ENCODE data around the gene OR2S2. TPM values are rescaled to one million over a fixed set of nuclear protein-coding genes. Genes with fewer than 3 reads are reported as not detected.

Gene OR2S2
- total RNA-seq, 4 donors from 2014 or later: not detected

DNA sequence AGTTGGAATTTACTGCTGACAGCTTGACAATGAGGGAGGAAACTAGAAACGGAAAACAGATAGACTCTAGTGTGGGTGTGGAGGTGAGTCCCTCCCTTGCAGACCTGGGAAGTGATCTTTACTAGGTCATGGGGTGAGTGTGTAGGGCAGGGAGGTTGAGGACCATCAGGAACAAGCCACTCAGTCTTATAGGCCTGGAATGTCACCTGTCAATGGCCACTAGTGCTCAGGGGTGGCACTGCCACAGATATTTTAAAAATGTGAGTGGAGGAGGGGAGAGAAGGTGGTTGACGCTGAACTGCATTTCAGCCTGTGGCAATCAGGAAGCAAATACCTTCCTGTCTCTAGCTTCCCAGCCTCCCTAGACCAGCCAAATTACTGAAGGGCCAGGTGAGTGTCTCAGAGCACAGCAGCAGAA lies 9.0 kb downstream of the OR2S2 start:
- Histone ChIP-seq H3K27me3 (no peaks in the 10 kb centered on the region), H3K9me3 (no peaks in the 10 kb centered on the region), H3K4me1 (peaks cover 6 to 9% of the 10 kb centered on the region in 2 donors), H3K27ac (peak overlapping the region in 2 of 4 donors; percentile 42 to 43), H3K4me3 (no peak overlapping the region), H3K36me3 (no peaks in the 10 kb centered on the region)
- intact Hi-C loops (cut with DNase I; ENCODE audit: low total_unique reads) (no loop called here), in situ Hi-C loops (cut with MboI; ENCODE audit: low sequenced_read_pairs in 4 of 4) (loop anchor here in 2 of 4 donors (5.0 kb wide), 1 partner anchor 47 kb away; no protein-coding TSS in a partner anchor)
- ATAC-seq (peak in 1 of 2 donors; percentile 26), DNase-seq (no peak)
- TF ChIP-seq POLR2A (IDR thresholded peaks at IDR 0.05): no peak
- TF ChIP-seq, protein P1, sequence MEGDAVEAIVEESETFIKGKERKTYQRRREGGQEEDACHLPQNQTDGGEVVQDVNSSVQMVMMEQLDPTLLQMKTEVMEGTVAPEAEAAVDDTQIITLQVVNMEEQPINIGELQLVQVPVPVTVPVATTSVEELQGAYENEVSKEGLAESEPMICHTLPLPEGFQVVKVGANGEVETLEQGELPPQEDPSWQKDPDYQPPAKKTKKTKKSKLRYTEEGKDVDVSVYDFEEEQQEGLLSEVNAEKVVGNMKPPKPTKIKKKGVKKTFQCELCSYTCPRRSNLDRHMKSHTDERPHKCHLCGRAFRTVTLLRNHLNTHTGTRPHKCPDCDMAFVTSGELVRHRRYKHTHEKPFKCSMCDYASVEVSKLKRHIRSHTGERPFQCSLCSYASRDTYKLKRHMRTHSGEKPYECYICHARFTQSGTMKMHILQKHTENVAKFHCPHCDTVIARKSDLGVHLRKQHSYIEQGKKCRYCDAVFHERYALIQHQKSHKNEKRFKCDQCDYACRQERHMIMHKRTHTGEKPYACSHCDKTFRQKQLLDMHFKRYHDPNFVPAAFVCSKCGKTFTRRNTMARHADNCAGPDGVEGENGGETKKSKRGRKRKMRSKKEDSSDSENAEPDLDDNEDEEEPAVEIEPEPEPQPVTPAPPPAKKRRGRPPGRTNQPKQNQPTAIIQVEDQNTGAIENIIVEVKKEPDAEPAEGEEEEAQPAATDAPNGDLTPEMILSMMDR (IDR thresholded peaks at IDR 0.05 in 4 of 5, conservative IDR thresholded peaks at IDR 0.05 in 1 of 5): no peak

DNA sequence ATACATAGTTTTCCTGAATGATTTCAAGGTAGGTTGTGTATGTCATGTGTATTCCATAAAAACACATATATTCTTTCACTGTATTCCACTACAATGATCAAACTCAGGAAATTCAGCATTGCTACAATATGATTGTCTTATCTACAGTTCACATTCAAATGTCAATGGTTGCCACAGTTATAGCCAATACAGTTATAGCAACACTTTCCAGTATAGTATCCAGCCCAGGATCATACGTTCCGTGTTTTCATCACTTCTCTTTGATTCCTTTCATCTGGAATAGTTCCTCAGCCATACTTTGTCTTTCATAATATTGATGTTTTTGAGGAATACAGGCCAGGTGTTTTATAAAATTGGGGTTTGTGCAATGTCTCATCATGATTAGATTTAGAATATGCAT lies 9.5 kb downstream of the OR2S2 start:
- Histone ChIP-seq H3K27ac (peak overlapping the region in 2 of 4 donors; percentile 42 to 43), H3K4me3 (no peak overlapping the region), H3K27me3 (no peaks in the 10 kb centered on the region), H3K36me3 (no peaks in the 10 kb centered on the region), H3K4me1 (peaks cover 6 to 9% of the 10 kb centered on the region in 2 donors), H3K9me3 (no peaks in the 10 kb centered on the region)
- intact Hi-C loops (cut with DNase I; ENCODE audit: low total_unique reads) (no loop called here), in situ Hi-C loops (cut with MboI; ENCODE audit: low sequenced_read_pairs in 4 of 4) (loop anchor here in 2 of 4 donors (5.0 kb wide), 1 partner anchor 46 kb away; no protein-coding TSS in a partner anchor)
- no peak for DNase-seq
- ATAC-seq: no peak
- TF ChIP-seq POLR2A (IDR thresholded peaks at IDR 0.05): no peak
- TF ChIP-seq, protein P1 (IDR thresholded peaks at IDR 0.05 in 4 of 5, conservative IDR thresholded peaks at IDR 0.05 in 1 of 5): no peak

DNA sequence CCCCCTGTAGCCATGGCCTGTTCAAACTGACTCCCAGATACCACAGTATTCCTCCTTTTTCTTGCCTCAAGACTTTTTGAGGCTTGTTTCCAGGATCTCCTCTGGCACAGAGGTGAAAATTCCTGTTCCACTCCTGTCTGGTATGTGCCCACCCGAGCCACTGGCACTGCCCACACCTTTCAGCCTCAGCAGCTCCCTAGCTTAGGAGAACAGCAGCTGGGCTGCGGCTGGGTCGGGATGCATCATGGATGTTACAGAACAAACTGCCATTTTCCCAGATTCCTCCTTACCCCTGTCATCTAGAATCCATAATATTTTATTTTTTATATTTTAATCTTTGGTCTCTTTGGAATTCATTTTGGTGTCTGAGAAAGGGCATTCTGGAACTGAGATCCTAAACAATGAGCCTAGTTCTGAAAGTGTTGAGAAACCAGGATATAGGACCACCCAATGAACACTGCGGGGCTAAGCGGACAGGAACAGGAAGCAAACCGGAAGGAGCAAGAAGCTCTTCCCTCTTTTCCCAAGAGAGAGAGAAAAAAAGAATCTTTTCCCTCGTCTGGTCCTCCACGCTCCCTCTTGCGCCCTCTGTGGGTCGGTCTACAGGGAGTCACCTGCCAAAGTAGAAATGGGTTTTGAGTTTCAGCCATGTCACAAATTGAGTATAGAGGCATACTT lies 12.5 kb downstream of the OR2S2 start:
- H3K27ac ChIP-seq: peak overlapping the region; percentile 11 to 56 (median 45)
- TF ChIP-seq POLR2A (IDR thresholded peaks at IDR 0.05): no peak
- TF ChIP-seq, protein P1 (IDR thresholded peaks at IDR 0.05 in 4 of 5, conservative IDR thresholded peaks at IDR 0.05 in 1 of 5): peak; percentile 43 to 82 (median 67)

DNA sequence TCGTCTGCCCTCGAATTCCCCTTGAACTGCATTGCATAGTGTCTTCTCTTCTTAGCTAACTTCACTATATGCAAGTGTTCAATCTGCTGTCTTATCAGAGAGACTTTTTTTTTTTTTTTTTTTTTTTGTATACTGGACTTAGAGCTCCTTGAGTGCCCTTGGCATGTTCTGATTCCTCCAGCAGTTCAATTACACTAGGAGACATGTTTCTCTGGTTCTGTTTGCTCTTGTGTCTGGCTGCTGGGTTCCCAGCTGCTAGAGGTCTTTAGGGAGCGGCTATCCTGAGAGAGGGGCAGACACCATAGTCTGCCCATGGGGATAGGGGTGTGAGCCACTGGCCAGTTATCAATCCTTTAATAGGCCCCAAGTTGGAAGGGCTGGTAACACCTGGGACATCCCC lies 13.1 kb downstream of the OR2S2 start:
- in situ Hi-C loops (cut with MboI; ENCODE audit: low sequenced_read_pairs in 4 of 4): loop anchor here in 2 of 4 donors (5.0 kb wide), 1 partner anchor 43 kb away; no protein-coding TSS in a partner anchor
- Histone ChIP-seq H3K27ac (peak overlapping the region; percentile 11 to 56 (median 34)), H3K4me3 (no peak overlapping the region), H3K36me3 (no peaks in the 10 kb centered on the region), H3K4me1 (peaks cover 6 to 9% of the 10 kb centered on the region in 2 donors), H3K27me3 (no peaks in the 10 kb centered on the region), H3K9me3 (no peaks in the 10 kb centered on the region)
- ATAC-seq: no peak
- no peak for DNase-seq
- intact Hi-C loops (cut with DNase I; ENCODE audit: low total_unique reads): loop anchor here (1.0 kb wide), 1 partner anchor 42 kb away; no protein-coding TSS in a partner anchor
- no peak for TF ChIP-seq POLR2A (IDR thresholded peaks at IDR 0.05)
- TF ChIP-seq, protein P1 (IDR thresholded peaks at IDR 0.05 in 4 of 5, conservative IDR thresholded peaks at IDR 0.05 in 1 of 5): no peak

More for the DNA sequence above, 12.5 kb downstream of the OR2S2 start:
- Histone ChIP-seq H3K4me3 (peak overlapping the region in 3 of 4 donors; percentile 20 to 31 (median 29)), H3K9me3 (no peaks in the 10 kb centered on the region), H3K36me3 (no peaks in the 10 kb centered on the region), H3K4me1 (peaks cover 6 to 9% of the 10 kb centered on the region in 2 donors), H3K27me3 (no peaks in the 10 kb centered on the region)
- intact Hi-C loops (cut with DNase I; ENCODE audit: low total_unique reads) (loop anchor here (1.0 kb wide), 1 partner anchor 42 kb away; no protein-coding TSS in a partner anchor), in situ Hi-C loops (cut with MboI; ENCODE audit: low sequenced_read_pairs in 4 of 4) (loop anchor here in 2 of 4 donors (5.0 kb wide), 1 partner anchor 43 kb away; no protein-coding TSS in a partner anchor)
- peak; percentile 45 to 63 for DNase-seq
- ATAC-seq: peak; percentile 59 to 88

All from gastrocnemius medialis (tissue), 4 donors.